Measurements from ENCODE around the gene CDCA5. TPM values are rescaled to one million over a fixed set of nuclear protein-coding genes. Genes with fewer than 3 reads are reported as not detected.

Gene CDCA5
- total and polyA plus RNA-seq, 2 donors = 2.2 to 26.8 TPM

GRCh38 chr11:65047581-65048422 is 36.0 kb downstream of the CDCA5 start:
- DNase-seq (ENCODE audit: low read depth in 6 of 9, low spot score in 9 of 9) = no peak
- 32% methylated on average over 56 of the region's 56 CpGs for WGBS
- H3K9me3 ChIP-seq (ENCODE audit: control insufficient read depth in 2 of 2, insufficient read depth in 1 of 2, low read length in 1 of 2) = no peaks in the 10 kb centered on the region
- H3K4me3 ChIP-seq (ENCODE audit: low read length in 2 of 2) = peak overlapping the region in 1 of 2 donors; percentile 29
- H3K4me1 ChIP-seq (ENCODE audit: control insufficient read depth in 2 of 2, insufficient read depth in 2 of 2, low read length in 2 of 2) = peaks cover 0 to 10% of the 10 kb centered on the region in 2 donors
- no peak overlapping the region for H3K27ac ChIP-seq (ENCODE audit: low read depth in 1 of 2, low read length in 1 of 2)
- H3K27me3 ChIP-seq (ENCODE audit: control insufficient read depth in 2 of 2, insufficient read depth in 1 of 2, low read length in 1 of 2) = peaks cover 0 to 16% of the 10 kb centered on the region in 2 donors
- H3K36me3 ChIP-seq (ENCODE audit: control insufficient read depth in 2 of 2, insufficient read depth in 2 of 2, low read length in 1 of 2) = peaks cover 29 to 32% of the 10 kb centered on the region in 2 donors

GRCh38 chr11:65045728-65046127 is 38.1 kb downstream of the CDCA5 start:
- Histone ChIP-seq H3K9me3 (ENCODE audit: control insufficient read depth in 2 of 2, insufficient read depth in 1 of 2, low read length in 1 of 2) (peaks cover 0 to 2% of the 10 kb centered on the region in 2 donors), H3K27me3 (ENCODE audit: control insufficient read depth in 2 of 2, insufficient read depth in 1 of 2, low read length in 1 of 2) (peaks cover 0 to 16% of the 10 kb centered on the region in 2 donors), H3K4me1 (ENCODE audit: control insufficient read depth in 2 of 2, insufficient read depth in 2 of 2, low read length in 2 of 2) (peaks cover 7 to 20% of the 10 kb centered on the region in 2 donors), H3K4me3 (ENCODE audit: low read length in 2 of 2) (no peak overlapping the region), H3K27ac (ENCODE audit: low read depth in 1 of 2, low read length in 1 of 2) (no peak overlapping the region), H3K36me3 (ENCODE audit: control insufficient read depth in 2 of 2, insufficient read depth in 2 of 2, low read length in 1 of 2) (peaks cover 29 to 37% of the 10 kb centered on the region in 2 donors)
- WGBS = 96% methylated on average over 7 of the region's 7 CpGs
- DNase-seq (ENCODE audit: low read depth in 6 of 9, low spot score in 9 of 9) = no peak

GRCh38 chr11:65045061-65045460 is 38.8 kb downstream of the CDCA5 start:
- peaks cover 29 to 37% of the 10 kb centered on the region in 2 donors for H3K36me3 ChIP-seq (ENCODE audit: control insufficient read depth in 2 of 2, insufficient read depth in 2 of 2, low read length in 1 of 2)
- no peak overlapping the region for H3K27ac ChIP-seq (ENCODE audit: low read depth in 1 of 2, low read length in 1 of 2)
- WGBS = 98% methylated on average over 5 of the region's 5 CpGs
- H3K4me3 ChIP-seq (ENCODE audit: low read length in 2 of 2) = no peak overlapping the region
- no peak for DNase-seq (ENCODE audit: low read depth in 6 of 9, low spot score in 9 of 9)
- H3K9me3 ChIP-seq (ENCODE audit: control insufficient read depth in 2 of 2, insufficient read depth in 1 of 2, low read length in 1 of 2) = peaks cover 0 to 2% of the 10 kb centered on the region in 2 donors
- H3K27me3 ChIP-seq (ENCODE audit: control insufficient read depth in 2 of 2, insufficient read depth in 1 of 2, low read length in 1 of 2) = peaks cover 0 to 16% of the 10 kb centered on the region in 2 donors
- H3K4me1 ChIP-seq (ENCODE audit: control insufficient read depth in 2 of 2, insufficient read depth in 2 of 2, low read length in 2 of 2) = peaks cover 10 to 27% of the 10 kb centered on the region in 2 donors

GRCh38 chr11:65043881-65044501 is 39.8 kb downstream of the CDCA5 start:
- Histone ChIP-seq H3K4me1 (ENCODE audit: control insufficient read depth in 2 of 2, insufficient read depth in 2 of 2, low read length in 2 of 2) (peaks cover 10 to 31% of the 10 kb centered on the region in 2 donors), H3K36me3 (ENCODE audit: control insufficient read depth in 2 of 2, insufficient read depth in 2 of 2, low read length in 1 of 2) (peaks cover 29 to 37% of the 10 kb centered on the region in 2 donors), H3K4me3 (ENCODE audit: low read length in 2 of 2) (no peak overlapping the region), H3K27ac (ENCODE audit: low read depth in 1 of 2, low read length in 1 of 2) (no peak overlapping the region), H3K9me3 (ENCODE audit: control insufficient read depth in 2 of 2, insufficient read depth in 1 of 2, low read length in 1 of 2) (peaks cover 0 to 2% of the 10 kb centered on the region in 2 donors), H3K27me3 (ENCODE audit: control insufficient read depth in 2 of 2, insufficient read depth in 1 of 2, low read length in 1 of 2) (peaks cover 0 to 16% of the 10 kb centered on the region in 2 donors)
- WGBS = 96% methylated on average over 23 of the region's 23 CpGs
- DNase-seq (ENCODE audit: low read depth in 6 of 9, low spot score in 9 of 9) = no peak

- peaks cover 0 to 2% of the 10 kb centered on the region in 2 donors for H3K9me3 ChIP-seq (ENCODE audit: control insufficient read depth in 2 of 2, insufficient read depth in 1 of 2, low read length in 1 of 2)
- no peak overlapping the region for H3K4me3 ChIP-seq (ENCODE audit: low read length in 2 of 2)
- no peak overlapping the region for H3K27ac ChIP-seq (ENCODE audit: low read depth in 1 of 2, low read length in 1 of 2)
- no peak for DNase-seq (ENCODE audit: low read depth in 6 of 9, low spot score in 9 of 9)
- WGBS = 96% methylated on average over 6 of the region's 6 CpGs
- H3K36me3 ChIP-seq (ENCODE audit: control insufficient read depth in 2 of 2, insufficient read depth in 2 of 2, low read length in 1 of 2) = peaks cover 35 to 45% of the 10 kb centered on the region in 2 donors
- H3K4me1 ChIP-seq (ENCODE audit: control insufficient read depth in 2 of 2, insufficient read depth in 2 of 2, low read length in 2 of 2) = peaks cover 10 to 28% of the 10 kb centered on the region in 2 donors
- peaks cover 0 to 8% of the 10 kb centered on the region in 2 donors for H3K27me3 ChIP-seq (ENCODE audit: control insufficient read depth in 2 of 2, insufficient read depth in 1 of 2, low read length in 1 of 2)
Measured at GRCh38 chr11:65042891-65043290, 40.9 kb downstream of the CDCA5 start.

GRCh38 chr11:65040847-65041622 is 42.8 kb downstream of the CDCA5 start, which contains the start of gene SAC3D1:
TSS of gene SAC3D1 (plus strand) at chr11:65041210. CDS start at chr11:65041293, 83 bp downstream.
- Histone ChIP-seq H3K9me3 (ENCODE audit: control insufficient read depth in 2 of 2, insufficient read depth in 1 of 2, low read length in 1 of 2) (peaks cover 0 to 2% of the 10 kb centered on the region in 2 donors), H3K36me3 (ENCODE audit: control insufficient read depth in 2 of 2, insufficient read depth in 2 of 2, low read length in 1 of 2) (peaks cover 38 to 45% of the 10 kb centered on the region in 2 donors), H3K27me3 (ENCODE audit: control insufficient read depth in 2 of 2, insufficient read depth in 1 of 2, low read length in 1 of 2) (no peaks in the 10 kb centered on the region), H3K4me3 (ENCODE audit: low read length in 2 of 2) (peak within 1 kb of the TSS; percentile 85 to 90), H3K27ac (ENCODE audit: low read depth in 1 of 2, low read length in 1 of 2) (peak within 1 kb of the TSS; percentile 97 to 98), H3K4me1 (ENCODE audit: control insufficient read depth in 2 of 2, insufficient read depth in 2 of 2, low read length in 2 of 2) (peaks cover 10 to 27% of the 10 kb centered on the region in 2 donors)
- peak; percentile 71 to 95 (median 85) for DNase-seq (ENCODE audit: low read depth in 6 of 9, low spot score in 9 of 9)
- under 1% methylated on average over 89 of the region's 91 CpGs for WGBS

GRCh38 chr11:65040520-65040846 is 43.4 kb downstream of the CDCA5 start:
- no peak for DNase-seq (ENCODE audit: low read depth in 6 of 9, low spot score in 9 of 9)
- Histone ChIP-seq H3K4me1 (ENCODE audit: control insufficient read depth in 2 of 2, insufficient read depth in 2 of 2, low read length in 2 of 2) (peaks cover 10 to 27% of the 10 kb centered on the region in 2 donors), H3K9me3 (ENCODE audit: control insufficient read depth in 2 of 2, insufficient read depth in 1 of 2, low read length in 1 of 2) (peaks cover 0 to 2% of the 10 kb centered on the region in 2 donors), H3K27me3 (ENCODE audit: control insufficient read depth in 2 of 2, insufficient read depth in 1 of 2, low read length in 1 of 2) (no peaks in the 10 kb centered on the region), H3K27ac (ENCODE audit: low read depth in 1 of 2, low read length in 1 of 2) (peak overlapping the region; percentile 97 to 98), H3K36me3 (ENCODE audit: control insufficient read depth in 2 of 2, insufficient read depth in 2 of 2, low read length in 1 of 2) (peaks cover 38 to 47% of the 10 kb centered on the region in 2 donors), H3K4me3 (ENCODE audit: low read length in 2 of 2) (peak overlapping the region; percentile 85 to 90)
- WGBS = 31% methylated on average over 7 of the region's 7 CpGs

GRCh38 chr11:65036931-65037330 is 46.9 kb downstream of the CDCA5 start:
- Histone ChIP-seq H3K36me3 (ENCODE audit: control insufficient read depth in 2 of 2, insufficient read depth in 2 of 2, low read length in 1 of 2) (peaks cover 30 to 41% of the 10 kb centered on the region in 2 donors), H3K27me3 (ENCODE audit: control insufficient read depth in 2 of 2, insufficient read depth in 1 of 2, low read length in 1 of 2) (no peaks in the 10 kb centered on the region), H3K4me3 (ENCODE audit: low read length in 2 of 2) (no peak overlapping the region), H3K9me3 (ENCODE audit: control insufficient read depth in 2 of 2, insufficient read depth in 1 of 2, low read length in 1 of 2) (peaks cover 0 to 2% of the 10 kb centered on the region in 2 donors), H3K27ac (ENCODE audit: low read depth in 1 of 2, low read length in 1 of 2) (no peak overlapping the region), H3K4me1 (ENCODE audit: control insufficient read depth in 2 of 2, insufficient read depth in 2 of 2, low read length in 2 of 2) (peaks cover 6 to 14% of the 10 kb centered on the region in 2 donors)
- no peak for DNase-seq (ENCODE audit: low read depth in 6 of 9, low spot score in 9 of 9)
- WGBS = 97% methylated on average over 6 of the region's 6 CpGs
